A673 (cell line): Measurements from ENCODE around the gene CLEC3B. TPM values are rescaled to one million over a fixed set of nuclear protein-coding genes. Genes with fewer than 3 reads are reported as not detected.

Source experiments
- Bru-seq: library from RNA; stranded (reverse); fragments of 400-500 nt; gene quantifications from one replicate; lab custom pipeline; 2021; lab: Mats Ljungman, UMichigan
- BruChase-seq, 2 experiments: library from RNA; stranded (reverse); fragments of 400-500 nt; gene quantifications; one replicate each; lab custom pipeline; 2021; lab: Mats Ljungman, UMichigan
- BruUV-seq: library from RNA; stranded (reverse); fragments of 400-500 nt; replicated peaks from 2 replicates; lab custom pipeline; 2021; lab: Mats Ljungman, UMichigan
- CTCF ChIA-PET: fragments of 300-600 bp; sonication (Branson Sonifier 250); formaldehyde crosslinking; loops from one replicate; lab custom pipeline; 2022; ENCODE audit warnings: antibody characterized with exemption; lab: Charles Lee
- POLR2A ChIA-PET: fragments of 300-600 bp; sonication (Branson Sonifier 250); formaldehyde crosslinking; loops from one replicate; lab custom pipeline; 2022; ENCODE audit warnings: antibody characterized with exemption; ENCODE audit not compliant: low non-redundant PET; lab: Charles Lee
- DNase-seq: peaks from one replicate; pipeline ENCODE4 v3.0.0-alpha.2; 2015; ENCODE audit warnings: low spot score
- H3K27ac ChIP-seq: fragments of 200-600 bp; sonication (generic); 2 replicates; pipeline ENCODE4 v1.5.1; 2016; ENCODE audit warnings: mixed run types, low read depth, mild to moderate bottlenecking, mixed read lengths, antibody characterized with exemption, low read length; ENCODE audit not compliant: poor library complexity, severe bottlenecking
- H3K27me3 ChIP-seq: fragments of 200-600 bp; sonication (generic); replicated peaks from 2 replicates; pipeline ENCODE4 v1.6.1; 2017; ENCODE audit warnings: mixed run types, low read depth, mild to moderate bottlenecking, mixed read lengths, antibody characterized with exemption, low read length; ENCODE audit not compliant: insufficient read depth, poor library complexity
- H3K36me3 ChIP-seq: fragments of 200-600 bp; sonication (generic); 2 replicates; pipeline ENCODE4 v1.6.1; 2016; ENCODE audit warnings: mixed run types, mild to moderate bottlenecking, mixed read lengths, antibody characterized with exemption, low read length; ENCODE audit not compliant: insufficient read depth, poor library complexity, severe bottlenecking
- H3K4me1 ChIP-seq: fragments of 200-600 bp; sonication (generic); 2 replicates; pipeline ENCODE4 v1.6.1; 2017; ENCODE audit warnings: mixed run types, mild to moderate bottlenecking, mixed read lengths, antibody characterized with exemption, low read length; ENCODE audit not compliant: insufficient read depth, poor library complexity, severe bottlenecking
- H3K4me3 ChIP-seq: fragments of 200-600 bp; sonication (generic); 2 replicates; pipeline ENCODE4 v1.5.1; 2016; ENCODE audit warnings: low read depth, mixed run types, mild to moderate bottlenecking, mixed read lengths, low read length; ENCODE audit not compliant: poor library complexity, severe bottlenecking
- H3K9me3 ChIP-seq: fragments of 200-600 bp; sonication (generic); 2 replicates; pipeline ENCODE4 v1.6.1; 2016; ENCODE audit warnings: mixed run types, low read depth, mild to moderate bottlenecking, mixed read lengths, antibody characterized with exemption, low read length; ENCODE audit not compliant: poor library complexity, severe bottlenecking
- CTCF ChIP-seq: fragments of 300-800, 200-600 bp; sonication (generic); conservative IDR thresholded peaks from 2 replicates; pipeline ENCODE4 v1.5.1; 2017; ENCODE audit warnings: low read depth, mild to moderate bottlenecking, antibody characterized with exemption, low read length, moderate library complexity, mixed read lengths
- EZH2 ChIP-seq: fragments of 200-600 bp; sonication (generic); IDR thresholded peaks from 2 replicates; pipeline ENCODE4 v1.6.1; 2017; ENCODE audit warnings: borderline replicate concordance, low read depth, mild to moderate bottlenecking, mixed read lengths, antibody characterized with exemption, low read length; ENCODE audit not compliant: poor library complexity, severe bottlenecking
- intact Hi-C: fragments of 100-400 bp; cut with micrococcal nuclease; formaldehyde crosslinking; loops from one replicate; pipeline ENCODE4 v1.10.0; 2022; ENCODE audit not compliant: unreplicated experiment
- long read RNA-seq: library from polyadenylated mRNA; stranded (forward); transcript quantifications from one replicate; pipeline ENCODE4 v2.0.0, GENCODE V29; 2022
- total RNA-seq: library from RNA; stranded (reverse); gene quantifications from 2 replicates; pipeline ENCODE4 v1.2.3, GENCODE V29; 2021

The CLEC3B gene
- total RNA-seq (0.81 and 1.0 TPM in 2 replicates), Bru-seq, nascent RNA (percentile 47 among the genes with signal in this experiment), BruChase-seq, experiment 1, labeled RNA remaining after a 2-hour chase (percentile 51 among the genes with signal in this experiment), BruChase-seq, experiment 2, labeled RNA remaining after a 6-hour chase (percentile 42 among the genes with signal in this experiment)
- long read RNA-seq, partial matches to known transcripts, result 1 of 2 reads
- long read RNA-seq, other reads (novel, unspliced or antisense), result 1 of 2 reads

- no TSS peak for BruUV-seq
- Histone ChIP-seq H3K27ac (no peak within 1 kb of the TSS), H3K9me3 (no peaks in the 10 kb centered on the region), H3K4me1 (no peaks in the 10 kb centered on the region), H3K36me3 (no peaks in the 10 kb centered on the region), H3K4me3 (no peak within 1 kb of the TSS), H3K27me3 (no peaks in the 10 kb centered on the region)
- TF ChIP-seq CTCF (no peak), EZH2 (no peak)
- ChIA-PET CTCF (no interaction called here), POLR2A (no interaction called here)
- intact Hi-C loops, result no loop called here
- no peak for DNase-seq
Observed at GRCh38 chr3:45026038-45026437, at the start of gene CLEC3B. Gene CLEC3B (plus strand): TSS chr3:45026303. CDS start chr3:45026363, 60 bp downstream.

- no peak for TF ChIP-seq CTCF
- no peak for TF ChIP-seq EZH2
- ChIA-PET CTCF (no interaction called here), POLR2A (no interaction called here)
- Histone ChIP-seq H3K27ac (peak overlapping the region; percentile 30), H3K4me3 (no peak overlapping the region), H3K4me1 (peaks cover 6% of the 10 kb centered on the region), H3K9me3 (no peaks in the 10 kb centered on the region), H3K27me3 (no peaks in the 10 kb centered on the region), H3K36me3 (peaks cover 6% of the 10 kb centered on the region)
- intact Hi-C loops, result no loop called here
- no TSS peak for BruUV-seq
- DNase-seq, result no peak
Observed at GRCh38 chr3:44981220-44981619, 44.9 kb upstream of the CLEC3B start.

- Histone ChIP-seq H3K4me3 (no peak overlapping the region), H3K9me3 (no peaks in the 10 kb centered on the region), H3K36me3 (peaks cover 6% of the 10 kb centered on the region), H3K27ac (peak overlapping the region; percentile 30), H3K27me3 (no peaks in the 10 kb centered on the region), H3K4me1 (peaks cover 6% of the 10 kb centered on the region)
- TF ChIP-seq CTCF, result no peak
- TF ChIP-seq EZH2, result no peak
- intact Hi-C loops, result no loop called here
- POLR2A ChIA-PET, result no interaction called here
- no peak for DNase-seq
- BruUV-seq, result no TSS peak
- CTCF ChIA-PET, result no interaction called here
Observed at GRCh38 chr3:44981751-44982150, 44.4 kb upstream of the CLEC3B start.
